ENCODE measurements around the gene CHCHD3. TPM values are rescaled to one million over a fixed set of nuclear protein-coding genes. Genes with fewer than 3 reads are reported as not detected.

Gene CHCHD3
- total and polyA plus RNA-seq, 2 donors (not counting 1 experiment from before 2014, with no cell fraction given): 80.8 to 94.0 TPM

DNA sequence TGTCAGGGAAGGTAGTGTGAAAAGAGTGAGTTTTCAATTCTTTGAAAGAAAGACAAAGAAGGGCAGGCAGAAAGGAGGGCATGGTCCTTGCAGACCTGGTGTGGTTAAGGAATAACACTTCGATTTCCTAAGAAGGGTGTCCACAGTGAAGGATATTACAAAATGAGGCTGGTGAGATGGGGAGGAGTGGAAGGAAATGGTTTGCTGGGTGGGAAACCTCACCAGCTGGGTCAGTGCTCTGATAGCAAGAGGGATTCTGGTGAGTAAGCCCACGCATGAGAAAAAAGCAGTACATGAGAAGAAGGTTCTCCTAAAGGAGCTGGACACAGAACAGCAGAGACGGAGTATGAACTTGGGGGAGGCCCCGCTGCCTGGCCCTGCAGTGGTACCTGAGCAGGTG, 275.1 kb downstream of the CHCHD3 start:
- Histone ChIP-seq H3K27ac (ENCODE audit: insufficient read depth, low read length) (no peak overlapping the region), H4K20me1 (ENCODE audit: control insufficient read depth, extremely low read depth, insufficient read depth, low read length) (no peaks in the 10 kb centered on the region), H3K4me2 (ENCODE audit: extremely low read depth, insufficient read depth, low read length) (no peak overlapping the region), H3K9me3 (ENCODE audit: control insufficient read depth, insufficient read depth, low read depth, low read length) (no peaks in the 10 kb centered on the region), H3K9ac (ENCODE audit: insufficient read depth, low read length) (no peak overlapping the region), H3K27me3 (ENCODE audit: control insufficient read depth, insufficient read depth, low read length) (no peaks in the 10 kb centered on the region), H3K4me1 (ENCODE audit: control insufficient read depth, extremely low read depth, insufficient read depth, low read length) (no peaks in the 10 kb centered on the region), H3K36me3 (ENCODE audit: control insufficient read depth, insufficient read depth, low read length) (no peaks in the 10 kb centered on the region), H3K79me2 (ENCODE audit: control insufficient read depth, insufficient read depth, low read length) (no peaks in the 10 kb centered on the region), H3K4me3 (replicated peaks in 1 of 4; ENCODE audit: control extremely low read depth in 1 of 4, insufficient read depth in 1 of 4, low read depth in 3 of 4, low read length in 4 of 4) (no peak overlapping the region), H2AFZ (ENCODE audit: low read length) (no peak overlapping the region)
- no peak for DNase-seq (ENCODE audit: low read depth in 2 of 2)
- no peak for TF ChIP-seq EZH2 (IDR thresholded peaks at IDR 0.05; ENCODE audit: low read length, missing control alignments)
- TF ChIP-seq, protein P1, sequence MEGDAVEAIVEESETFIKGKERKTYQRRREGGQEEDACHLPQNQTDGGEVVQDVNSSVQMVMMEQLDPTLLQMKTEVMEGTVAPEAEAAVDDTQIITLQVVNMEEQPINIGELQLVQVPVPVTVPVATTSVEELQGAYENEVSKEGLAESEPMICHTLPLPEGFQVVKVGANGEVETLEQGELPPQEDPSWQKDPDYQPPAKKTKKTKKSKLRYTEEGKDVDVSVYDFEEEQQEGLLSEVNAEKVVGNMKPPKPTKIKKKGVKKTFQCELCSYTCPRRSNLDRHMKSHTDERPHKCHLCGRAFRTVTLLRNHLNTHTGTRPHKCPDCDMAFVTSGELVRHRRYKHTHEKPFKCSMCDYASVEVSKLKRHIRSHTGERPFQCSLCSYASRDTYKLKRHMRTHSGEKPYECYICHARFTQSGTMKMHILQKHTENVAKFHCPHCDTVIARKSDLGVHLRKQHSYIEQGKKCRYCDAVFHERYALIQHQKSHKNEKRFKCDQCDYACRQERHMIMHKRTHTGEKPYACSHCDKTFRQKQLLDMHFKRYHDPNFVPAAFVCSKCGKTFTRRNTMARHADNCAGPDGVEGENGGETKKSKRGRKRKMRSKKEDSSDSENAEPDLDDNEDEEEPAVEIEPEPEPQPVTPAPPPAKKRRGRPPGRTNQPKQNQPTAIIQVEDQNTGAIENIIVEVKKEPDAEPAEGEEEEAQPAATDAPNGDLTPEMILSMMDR (conservative IDR thresholded peaks at IDR 0.05 in 1 of 2, IDR thresholded peaks at IDR 0.05 in 1 of 2; ENCODE audit: low read depth in 1 of 2, low read length in 2 of 2): no peak

DNA sequence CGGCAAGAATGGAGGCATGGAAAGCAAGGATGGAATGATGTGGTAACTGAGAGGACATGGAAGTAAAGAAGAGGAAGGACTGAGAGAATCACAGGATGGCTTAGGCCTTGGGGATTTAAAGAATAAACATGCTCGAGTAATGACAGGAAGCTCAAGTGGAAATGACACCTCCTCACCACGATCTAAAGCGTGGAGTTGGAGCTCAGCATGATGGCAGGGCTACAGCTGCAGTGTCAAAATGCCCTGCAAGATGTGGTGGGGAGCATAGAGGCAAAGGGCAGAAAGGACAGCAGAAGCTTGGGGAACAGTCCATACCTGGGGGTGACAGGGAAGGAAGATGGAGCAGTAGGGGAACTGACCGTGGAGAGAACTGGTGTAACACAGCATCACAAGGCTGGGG, 276.1 kb downstream of the CHCHD3 start:
- H3K4me1 ChIP-seq (ENCODE audit: control insufficient read depth, extremely low read depth, insufficient read depth, low read length): no peaks in the 10 kb centered on the region
- H3K4me3 ChIP-seq (replicated peaks in 1 of 4; ENCODE audit: control extremely low read depth in 1 of 4, insufficient read depth in 1 of 4, low read depth in 3 of 4, low read length in 4 of 4): no peak overlapping the region
- no peaks in the 10 kb centered on the region for H3K79me2 ChIP-seq (ENCODE audit: control insufficient read depth, insufficient read depth, low read length)
- H3K27me3 ChIP-seq (ENCODE audit: control insufficient read depth, insufficient read depth, low read length): no peaks in the 10 kb centered on the region
- no peak overlapping the region for H3K27ac ChIP-seq (ENCODE audit: insufficient read depth, low read length)
- no peak for TF ChIP-seq EZH2 (IDR thresholded peaks at IDR 0.05; ENCODE audit: low read length, missing control alignments)
- TF ChIP-seq, protein P1 (conservative IDR thresholded peaks at IDR 0.05 in 1 of 2, IDR thresholded peaks at IDR 0.05 in 1 of 2; ENCODE audit: low read depth in 1 of 2, low read length in 2 of 2): no peak
- no peak overlapping the region for H3K4me2 ChIP-seq (ENCODE audit: extremely low read depth, insufficient read depth, low read length)
- DNase-seq (ENCODE audit: low read depth in 2 of 2): no peak
- H3K36me3 ChIP-seq (ENCODE audit: control insufficient read depth, insufficient read depth, low read length): no peaks in the 10 kb centered on the region
- H3K9me3 ChIP-seq (ENCODE audit: control insufficient read depth, insufficient read depth, low read depth, low read length): no peaks in the 10 kb centered on the region
- H3K9ac ChIP-seq (ENCODE audit: insufficient read depth, low read length): no peak overlapping the region
- no peaks in the 10 kb centered on the region for H4K20me1 ChIP-seq (ENCODE audit: control insufficient read depth, extremely low read depth, insufficient read depth, low read length)
- no peak overlapping the region for H2AFZ ChIP-seq (ENCODE audit: low read length)

- no peak for DNase-seq (ENCODE audit: low read depth in 2 of 2)
- no peaks in the 10 kb centered on the region for H3K9me3 ChIP-seq (ENCODE audit: control insufficient read depth, insufficient read depth, low read depth, low read length)
- H2AFZ ChIP-seq (ENCODE audit: low read length): no peak overlapping the region
- H3K27me3 ChIP-seq (ENCODE audit: control insufficient read depth, insufficient read depth, low read length): no peaks in the 10 kb centered on the region
- H3K9ac ChIP-seq (ENCODE audit: insufficient read depth, low read length): no peak overlapping the region
- no peak overlapping the region for H3K27ac ChIP-seq (ENCODE audit: insufficient read depth, low read length)
- no peak for TF ChIP-seq EZH2 (IDR thresholded peaks at IDR 0.05; ENCODE audit: low read length, missing control alignments)
- TF ChIP-seq, protein P1 (conservative IDR thresholded peaks at IDR 0.05 in 1 of 2, IDR thresholded peaks at IDR 0.05 in 1 of 2; ENCODE audit: low read depth in 1 of 2, low read length in 2 of 2): no peak
- no peak overlapping the region for H3K4me3 ChIP-seq (replicated peaks in 1 of 4; ENCODE audit: control extremely low read depth in 1 of 4, insufficient read depth in 1 of 4, low read depth in 3 of 4, low read length in 4 of 4)
- no peaks in the 10 kb centered on the region for H3K4me1 ChIP-seq (ENCODE audit: control insufficient read depth, extremely low read depth, insufficient read depth, low read length)
- H4K20me1 ChIP-seq (ENCODE audit: control insufficient read depth, extremely low read depth, insufficient read depth, low read length): no peaks in the 10 kb centered on the region
- H3K79me2 ChIP-seq (ENCODE audit: control insufficient read depth, insufficient read depth, low read length): no peaks in the 10 kb centered on the region
- H3K4me2 ChIP-seq (ENCODE audit: extremely low read depth, insufficient read depth, low read length): no peak overlapping the region
- no peaks in the 10 kb centered on the region for H3K36me3 ChIP-seq (ENCODE audit: control insufficient read depth, insufficient read depth, low read length)
Measured at GRCh38 chr7:132804849-132805485, 276.9 kb downstream of the CHCHD3 start.
